ENCODE results near the gene PPY. TPM values are rescaled to one million over a fixed set of nuclear protein-coding genes. Genes with fewer than 3 reads are reported as not detected.

PPY gene
- total RNA-seq, 1 donor from 2014 or later: not detected

DNA sequence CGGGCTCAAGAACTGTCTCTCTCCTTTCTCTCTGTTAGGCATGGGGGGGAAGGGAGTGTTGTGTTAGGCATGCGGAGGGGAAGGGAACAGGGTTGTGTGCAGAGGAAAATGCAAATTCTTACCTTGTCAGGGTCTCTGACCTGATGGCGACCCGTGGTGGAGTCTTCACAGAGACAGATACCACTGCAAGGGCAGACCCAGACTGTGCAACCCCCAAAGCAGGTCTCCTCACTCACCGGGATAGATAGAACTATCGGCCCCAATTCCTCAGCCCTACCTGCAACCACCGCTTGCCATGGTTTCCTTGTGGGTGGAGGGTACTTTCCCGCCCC lies 25.3 kb downstream of the PPY start:
- no peak overlapping the region for H3K4me3 Mint-ChIP-seq (ENCODE audit: low read depth)
- no peak overlapping the region for H3K27ac Mint-ChIP-seq
- H3K4me1 Mint-ChIP-seq (ENCODE audit: low read depth): peaks cover 6% of the 10 kb centered on the region
- no peaks in the 10 kb centered on the region for H3K36me3 Mint-ChIP-seq (ENCODE audit: insufficient read depth)
- H3K9me3 Mint-ChIP-seq (ENCODE audit: low read depth): no peaks in the 10 kb centered on the region
- DNase-seq (ENCODE audit: low spot score, unreplicated experiment): no peak
- peaks cover 45% of the 10 kb centered on the region for H3K27me3 Mint-ChIP-seq
- TF ChIP-seq, protein P1, sequence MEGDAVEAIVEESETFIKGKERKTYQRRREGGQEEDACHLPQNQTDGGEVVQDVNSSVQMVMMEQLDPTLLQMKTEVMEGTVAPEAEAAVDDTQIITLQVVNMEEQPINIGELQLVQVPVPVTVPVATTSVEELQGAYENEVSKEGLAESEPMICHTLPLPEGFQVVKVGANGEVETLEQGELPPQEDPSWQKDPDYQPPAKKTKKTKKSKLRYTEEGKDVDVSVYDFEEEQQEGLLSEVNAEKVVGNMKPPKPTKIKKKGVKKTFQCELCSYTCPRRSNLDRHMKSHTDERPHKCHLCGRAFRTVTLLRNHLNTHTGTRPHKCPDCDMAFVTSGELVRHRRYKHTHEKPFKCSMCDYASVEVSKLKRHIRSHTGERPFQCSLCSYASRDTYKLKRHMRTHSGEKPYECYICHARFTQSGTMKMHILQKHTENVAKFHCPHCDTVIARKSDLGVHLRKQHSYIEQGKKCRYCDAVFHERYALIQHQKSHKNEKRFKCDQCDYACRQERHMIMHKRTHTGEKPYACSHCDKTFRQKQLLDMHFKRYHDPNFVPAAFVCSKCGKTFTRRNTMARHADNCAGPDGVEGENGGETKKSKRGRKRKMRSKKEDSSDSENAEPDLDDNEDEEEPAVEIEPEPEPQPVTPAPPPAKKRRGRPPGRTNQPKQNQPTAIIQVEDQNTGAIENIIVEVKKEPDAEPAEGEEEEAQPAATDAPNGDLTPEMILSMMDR (IDR thresholded peaks at IDR 0.05; ENCODE audit: unreplicated experiment): no peak

DNA sequence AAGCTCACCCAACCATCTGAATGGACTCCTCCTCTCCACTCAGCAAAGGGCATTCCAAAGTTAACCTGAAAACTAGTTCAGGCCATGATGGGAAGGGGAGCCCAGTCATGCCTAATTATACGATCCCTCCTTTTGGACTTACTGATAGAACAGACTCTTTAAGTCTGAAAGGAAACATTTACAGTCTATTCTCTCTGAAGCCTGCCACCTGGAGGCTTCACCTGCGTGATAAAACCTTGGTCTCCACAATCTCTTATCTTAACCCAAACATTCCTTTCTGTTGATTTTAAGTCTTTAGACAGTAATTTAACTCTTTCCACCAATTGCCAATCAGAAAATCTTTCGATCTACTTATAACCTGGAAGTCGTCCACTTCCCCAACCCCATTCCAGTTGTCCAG lies 25.9 kb downstream of the PPY start:
- Mint-ChIP-seq H3K4me1 (ENCODE audit: low read depth) (peaks cover 6% of the 10 kb centered on the region), H3K36me3 (ENCODE audit: insufficient read depth) (no peaks in the 10 kb centered on the region), H3K4me3 (ENCODE audit: low read depth) (no peak overlapping the region), H3K9me3 (ENCODE audit: low read depth) (no peaks in the 10 kb centered on the region), H3K27ac (no peak overlapping the region), H3K27me3 (peaks cover 44% of the 10 kb centered on the region)
- TF ChIP-seq, protein P1 (IDR thresholded peaks at IDR 0.05; ENCODE audit: unreplicated experiment): no peak
- no peak for DNase-seq (ENCODE audit: low spot score, unreplicated experiment)

DNA sequence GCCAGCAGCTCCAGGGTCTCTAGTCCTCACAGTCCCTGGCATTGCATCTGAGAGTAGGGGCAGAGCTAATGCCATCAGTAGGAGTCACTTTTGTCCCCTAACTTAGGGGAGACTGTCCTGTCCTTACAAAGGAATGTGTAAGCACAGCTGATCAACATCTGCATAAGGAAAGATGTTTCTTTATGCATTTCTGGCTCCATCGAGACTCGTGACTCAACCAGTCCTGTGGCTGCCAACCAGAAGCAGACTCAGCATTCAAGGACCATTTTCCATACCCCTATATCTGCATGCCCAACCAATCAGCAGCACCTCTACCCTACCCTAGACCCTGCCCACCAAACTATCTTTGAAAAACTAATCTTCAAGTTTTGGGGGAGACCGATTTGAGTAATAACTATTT lies 26.7 kb downstream of the PPY start:
- no peaks in the 10 kb centered on the region for H3K36me3 Mint-ChIP-seq (ENCODE audit: insufficient read depth)
- no peaks in the 10 kb centered on the region for H3K9me3 Mint-ChIP-seq (ENCODE audit: low read depth)
- H3K4me3 Mint-ChIP-seq (ENCODE audit: low read depth): no peak overlapping the region
- H3K27ac Mint-ChIP-seq: no peak overlapping the region
- TF ChIP-seq, protein P1 (IDR thresholded peaks at IDR 0.05; ENCODE audit: unreplicated experiment): no peak
- H3K4me1 Mint-ChIP-seq (ENCODE audit: low read depth): peaks cover 6% of the 10 kb centered on the region
- H3K27me3 Mint-ChIP-seq: peaks cover 38% of the 10 kb centered on the region
- no peak for DNase-seq (ENCODE audit: low spot score, unreplicated experiment)

DNA sequence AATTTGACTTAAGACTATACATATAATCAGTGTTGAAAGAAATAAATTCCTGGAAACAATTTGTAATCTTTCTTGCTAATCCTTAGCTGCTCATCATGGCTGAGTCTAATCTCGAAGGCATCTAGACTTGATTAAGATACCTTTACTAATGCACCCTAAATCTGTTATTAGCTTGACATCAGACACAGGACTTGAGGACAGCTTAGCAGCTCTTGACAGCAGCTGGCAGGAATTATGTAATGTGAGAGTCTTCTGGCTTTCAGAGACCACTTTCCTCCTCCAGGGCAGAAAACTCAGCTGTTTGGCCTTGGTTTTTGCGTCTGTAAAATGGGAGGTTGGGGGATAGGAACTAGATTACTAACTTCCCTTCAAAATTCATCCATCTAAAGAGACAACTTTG lies 27.8 kb downstream of the PPY start:
- no peak overlapping the region for H3K4me3 Mint-ChIP-seq (ENCODE audit: low read depth)
- H3K27ac Mint-ChIP-seq: no peak overlapping the region
- no peaks in the 10 kb centered on the region for H3K36me3 Mint-ChIP-seq (ENCODE audit: insufficient read depth)
- H3K9me3 Mint-ChIP-seq (ENCODE audit: low read depth): no peaks in the 10 kb centered on the region
- TF ChIP-seq, protein P1 (IDR thresholded peaks at IDR 0.05; ENCODE audit: unreplicated experiment): no peak
- peaks cover 6% of the 10 kb centered on the region for H3K4me1 Mint-ChIP-seq (ENCODE audit: low read depth)
- no peak for DNase-seq (ENCODE audit: low spot score, unreplicated experiment)
- peaks cover 41% of the 10 kb centered on the region for H3K27me3 Mint-ChIP-seq

DNA sequence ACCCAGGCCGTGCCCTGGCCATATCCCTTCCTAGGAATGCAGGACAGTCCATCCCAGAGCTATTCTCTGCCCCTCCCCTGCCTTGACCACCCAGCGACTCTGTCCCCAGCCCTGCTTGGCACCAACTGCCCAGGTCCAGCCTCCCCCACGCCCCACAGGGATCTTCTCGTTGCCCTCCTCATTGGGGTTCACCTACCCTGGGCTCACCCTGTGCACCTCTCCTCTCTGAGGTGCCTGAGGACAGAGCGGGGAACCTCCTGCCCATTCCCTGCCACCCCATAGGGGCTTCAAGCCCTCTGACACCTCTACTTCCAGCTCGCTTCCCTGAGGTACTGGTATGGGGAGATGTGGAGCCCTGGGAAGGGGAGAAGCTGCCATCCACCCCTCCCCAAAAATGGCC lies 28.7 kb downstream of the PPY start:
- Mint-ChIP-seq H3K4me1 (ENCODE audit: low read depth) (peaks cover 6% of the 10 kb centered on the region), H3K27ac (no peak overlapping the region), H3K9me3 (ENCODE audit: low read depth) (no peaks in the 10 kb centered on the region), H3K36me3 (ENCODE audit: insufficient read depth) (no peaks in the 10 kb centered on the region), H3K4me3 (ENCODE audit: low read depth) (no peak overlapping the region), H3K27me3 (peaks cover 44% of the 10 kb centered on the region)
- TF ChIP-seq, protein P1 (IDR thresholded peaks at IDR 0.05; ENCODE audit: unreplicated experiment): no peak
- DNase-seq (ENCODE audit: low spot score, unreplicated experiment): no peak

Measured in progenitor cell of endocrine pancreas (in vitro differentiated cells).